C1 segment of cervical spinal cord (tissue), 14 donors: ENCODE measurements around the gene ATG10.
"Not testable (repeated sequence)": the region's sequence is repeated elsewhere in the genome, so short reads cannot be mapped to it uniquely, and the experiment has no call there.

Source experiments
- DNase-seq, 14 donors: peaks; one replicate each; lab custom pipeline; 2025; lab: John Stamatoyannopoulos, UW

The ATG10 gene

GRCh38 chr5:82218374-82219156, 246.7 kb downstream of the ATG10 start:
- no peak for DNase-seq

GRCh38 chr5:82221020-82221419, 249.2 kb downstream of the ATG10 start:
- DNase-seq, result no peak

GRCh38 chr5:82222597-82223574, 251.1 kb downstream of the ATG10 start:
- DNase-seq, result no peak

- DNase-seq, result peak in 11 of 14 donors; percentile 5 to 50 (median 19)
These were observed 253.8 kb downstream of the ATG10 start for GRCh38 chr5:82225525-82226172.

GRCh38 chr5:82234885-82235284, 263.1 kb downstream of the ATG10 start:
- no peak for DNase-seq

GRCh38 chr5:82244151-82244550, 272.3 kb downstream of the ATG10 start:
- no peak for DNase-seq

GRCh38 chr5:82244854-82245635, 273.2 kb downstream of the ATG10 start:
- DNase-seq, result no peak

- no peak for DNase-seq
These were observed 275.2 kb downstream of the ATG10 start for GRCh38 chr5:82246960-82247574.

GRCh38 chr5:82252744-82253143, 280.9 kb downstream of the ATG10 start:
- DNase-seq, result no peak

- no peak for DNase-seq
These were observed 284.0 kb downstream of the ATG10 start for GRCh38 chr5:82255844-82256243.

GRCh38 chr5:82257247-82257646, 285.4 kb downstream of the ATG10 start:
- no peak for DNase-seq

- no peak for DNase-seq
These were observed 285.9 kb downstream of the ATG10 start for GRCh38 chr5:82257729-82258128.

- no peak for DNase-seq
These were observed 287.5 kb downstream of the ATG10 start for GRCh38 chr5:82259172-82259800.

GRCh38 chr5:82265047-82265446, 293.2 kb downstream of the ATG10 start:
- no peak for DNase-seq

- not testable (repeated sequence) for DNase-seq
These were observed 295.6 kb downstream of the ATG10 start for GRCh38 chr5:82267297-82267933.

- not testable (repeated sequence) for DNase-seq
These were observed 297.5 kb downstream of the ATG10 start for GRCh38 chr5:82269363-82269762.

GRCh38 chr5:82272571-82273356, 300.9 kb downstream of the ATG10 start:
- DNase-seq, result not testable (repeated sequence)

GRCh38 chr5:82273426-82273825, 301.6 kb downstream of the ATG10 start:
- not testable (repeated sequence) for DNase-seq
